Fibroblast of lung (primary cell): ENCODE results near the gene SAFB. TPM values are rescaled to one million over a fixed set of nuclear protein-coding genes. Genes with fewer than 3 reads are reported as not detected.

Experiments used
- DNase-seq, 2 donors: peaks; one replicate each; pipeline versions ENCODE4 v3.0.0 to v3.0.0-alpha.2; 2010; ENCODE audit warnings: low read depth in 2 of 2
- H2AFZ ChIP-seq: 2 replicates; pipeline ENCODE4 v1.5.1; 2012; ENCODE audit warnings: low read length, control low read depth, inconsistent platforms
- H3K27ac ChIP-seq: 2 replicates; pipeline ENCODE4 v1.5.1; 2011; ENCODE audit warnings: low read length, control low read depth; ENCODE audit not compliant: insufficient read depth
- H3K27me3 ChIP-seq: 2 replicates; pipeline ENCODE4 v1.5.1; 2011; ENCODE audit warnings: mild to moderate bottlenecking, low read length; ENCODE audit not compliant: control insufficient read depth, insufficient read depth
- H3K36me3 ChIP-seq: 2 replicates; pipeline ENCODE4 v1.5.1; 2011; ENCODE audit warnings: low read length; ENCODE audit not compliant: control insufficient read depth, insufficient read depth
- H3K4me1 ChIP-seq: 2 replicates; pipeline ENCODE4 v1.5.1; 2011; ENCODE audit warnings: low read length; ENCODE audit not compliant: control insufficient read depth, insufficient read depth; ENCODE audit errors: extremely low read depth
- H3K4me2 ChIP-seq: 2 replicates; pipeline ENCODE4 v1.5.1; 2011; ENCODE audit warnings: low read length, control low read depth; ENCODE audit not compliant: insufficient read depth; ENCODE audit errors: extremely low read depth
- H3K4me3 ChIP-seq, 4 experiments: fragments of 200-600 bp in 1 of 4; sonication (generic) in 1 of 4; replicated peaks in 1 of 4; 2 replicates each; pipeline ENCODE4 v1.5.1; 2011 to 2016; ENCODE audit warnings: low read length in 4 of 4, low read depth in 3 of 4, mild to moderate bottlenecking in 3 of 4, control low read depth in 2 of 4, inconsistent platforms in 1 of 4, mixed read lengths in 1 of 4; ENCODE audit not compliant: insufficient read depth in 1 of 4; ENCODE audit errors: control extremely low read depth in 1 of 4
- H3K79me2 ChIP-seq: 2 replicates; pipeline ENCODE4 v1.5.1; 2012; ENCODE audit warnings: mild to moderate bottlenecking, low read length, inconsistent platforms; ENCODE audit not compliant: control insufficient read depth, insufficient read depth
- H3K9ac ChIP-seq: 2 replicates; pipeline ENCODE4 v1.5.1; 2011; ENCODE audit warnings: mild to moderate bottlenecking, low read length, control low read depth; ENCODE audit not compliant: insufficient read depth
- H3K9me3 ChIP-seq: 2 replicates; pipeline ENCODE4 v1.5.1; 2012; ENCODE audit warnings: low read depth, low read length; ENCODE audit not compliant: control insufficient read depth, insufficient read depth
- H4K20me1 ChIP-seq: 2 replicates; pipeline ENCODE4 v1.5.1; 2011; ENCODE audit warnings: low read length; ENCODE audit not compliant: control insufficient read depth, insufficient read depth; ENCODE audit errors: extremely low read depth
- CTCF ChIP-seq, 2 donors: IDR thresholded peaks in 1 of 2; conservative IDR thresholded peaks in 1 of 2; 1 replicate in 1 of 2; 2 replicates in 1 of 2; pipeline ENCODE4 v1.5.1; 2011 to 2012; ENCODE audit warnings: low read length in 2 of 2, control low read depth in 1 of 2, inconsistent platforms in 1 of 2, low read depth in 1 of 2, mild to moderate bottlenecking in 1 of 2
- EZH2 ChIP-seq: IDR thresholded peaks from 2 replicates; pipeline ENCODE4 v1.5.1; 2012; ENCODE audit warnings: low read length, control low read depth, mild to moderate bottlenecking; ENCODE audit errors: missing control alignments
- polyA plus RNA-seq, 2 donors: library from polyadenylated mRNA; depleted of rRNA in 1 of 2; stranded (reverse) in 1 of 2; unstranded in 1 of 2; fragments of >200 nt; gene quantifications; 2 replicates each; pipeline ENCODE4 v1.2.1, GENCODE V29; 2011 to 2012; ENCODE audit warnings: missing spikeins in 1 of 2
- total RNA-seq: library from RNA; depleted of rRNA; stranded (reverse); fragments of >200 nt; gene quantifications from 2 replicates; pipeline ENCODE4 v1.2.1, GENCODE V29; 2014

The SAFB gene
- total and polyA plus RNA-seq, 2 donors (not counting 1 experiment from before 2014, with no cell fraction given) = 28.0 to 51.0 TPM

- Histone ChIP-seq H3K36me3 (peaks cover 4% of the 10 kb centered on the region), H3K9me3 (no peaks in the 10 kb centered on the region), H3K4me3 (no peak overlapping the region), H3K4me1 (no peaks in the 10 kb centered on the region), H3K27me3 (no peaks in the 10 kb centered on the region), H3K4me2 (no peak overlapping the region), H3K79me2 (peaks cover 89% of the 10 kb centered on the region), H2AFZ (no peak overlapping the region), H3K9ac (no peak overlapping the region), H4K20me1 (no peaks in the 10 kb centered on the region), H3K27ac (no peak overlapping the region)
- peak; percentile 10 to 33 for DNase-seq
- TF ChIP-seq EZH2 = no peak
- no peak for TF ChIP-seq CTCF (conservative IDR thresholded peaks at IDR 0.05 in 1 of 2, IDR thresholded peaks at IDR 0.05 in 1 of 2; ENCODE audit: low read depth in 1 of 2, low read length in 2 of 2)
Measured at GRCh38 chr19:5637971-5638370, 15.1 kb downstream of the SAFB start.

GRCh38 chr19:5641171-5641570 is 18.3 kb downstream of the SAFB start:
- Histone ChIP-seq H3K4me2 (no peak overlapping the region), H3K27ac (no peak overlapping the region), H3K36me3 (peaks cover 20% of the 10 kb centered on the region), H3K79me2 (peaks cover 86% of the 10 kb centered on the region), H3K27me3 (no peaks in the 10 kb centered on the region), H2AFZ (no peak overlapping the region), H4K20me1 (peaks cover 5% of the 10 kb centered on the region), H3K4me1 (peaks cover 4% of the 10 kb centered on the region), H3K4me3 (no peak overlapping the region), H3K9me3 (no peaks in the 10 kb centered on the region), H3K9ac (no peak overlapping the region)
- no peak for DNase-seq
- TF ChIP-seq EZH2 (no peak), CTCF (conservative IDR thresholded peaks at IDR 0.05 in 1 of 2, IDR thresholded peaks at IDR 0.05 in 1 of 2; ENCODE audit: low read depth in 1 of 2, low read length in 2 of 2) (no peak)

GRCh38 chr19:5642204-5642603 is 19.3 kb downstream of the SAFB start:
- H3K27me3 ChIP-seq = no peaks in the 10 kb centered on the region
- H3K9ac ChIP-seq = no peak overlapping the region
- peaks cover 5% of the 10 kb centered on the region for H4K20me1 ChIP-seq
- no peak overlapping the region for H3K27ac ChIP-seq
- no peak for TF ChIP-seq CTCF (conservative IDR thresholded peaks at IDR 0.05 in 1 of 2, IDR thresholded peaks at IDR 0.05 in 1 of 2; ENCODE audit: low read depth in 1 of 2, low read length in 2 of 2)
- TF ChIP-seq EZH2 = no peak
- H3K4me1 ChIP-seq = peaks cover 4% of the 10 kb centered on the region
- no peak overlapping the region for H2AFZ ChIP-seq
- no peak overlapping the region for H3K4me3 ChIP-seq
- no peaks in the 10 kb centered on the region for H3K9me3 ChIP-seq
- H3K79me2 ChIP-seq = peaks cover 85% of the 10 kb centered on the region
- no peak overlapping the region for H3K4me2 ChIP-seq
- peaks cover 27% of the 10 kb centered on the region for H3K36me3 ChIP-seq
- no peak for DNase-seq
